SH-SY5Y (cell line): Measurements from ENCODE around the gene CLN5.

Experiments
- GATA2 ChIP-seq: IDR thresholded peaks from 2 replicates; pipeline ENCODE4 v1.6.1; 2011; ENCODE audit warnings: mild to moderate bottlenecking, low read depth, low read length
- GATA3 ChIP-seq: IDR thresholded peaks from 2 replicates; pipeline ENCODE4 v1.6.1; 2011; ENCODE audit warnings: low read depth, mild to moderate bottlenecking, low read length, moderate library complexity

Gene CLN5

DNA sequence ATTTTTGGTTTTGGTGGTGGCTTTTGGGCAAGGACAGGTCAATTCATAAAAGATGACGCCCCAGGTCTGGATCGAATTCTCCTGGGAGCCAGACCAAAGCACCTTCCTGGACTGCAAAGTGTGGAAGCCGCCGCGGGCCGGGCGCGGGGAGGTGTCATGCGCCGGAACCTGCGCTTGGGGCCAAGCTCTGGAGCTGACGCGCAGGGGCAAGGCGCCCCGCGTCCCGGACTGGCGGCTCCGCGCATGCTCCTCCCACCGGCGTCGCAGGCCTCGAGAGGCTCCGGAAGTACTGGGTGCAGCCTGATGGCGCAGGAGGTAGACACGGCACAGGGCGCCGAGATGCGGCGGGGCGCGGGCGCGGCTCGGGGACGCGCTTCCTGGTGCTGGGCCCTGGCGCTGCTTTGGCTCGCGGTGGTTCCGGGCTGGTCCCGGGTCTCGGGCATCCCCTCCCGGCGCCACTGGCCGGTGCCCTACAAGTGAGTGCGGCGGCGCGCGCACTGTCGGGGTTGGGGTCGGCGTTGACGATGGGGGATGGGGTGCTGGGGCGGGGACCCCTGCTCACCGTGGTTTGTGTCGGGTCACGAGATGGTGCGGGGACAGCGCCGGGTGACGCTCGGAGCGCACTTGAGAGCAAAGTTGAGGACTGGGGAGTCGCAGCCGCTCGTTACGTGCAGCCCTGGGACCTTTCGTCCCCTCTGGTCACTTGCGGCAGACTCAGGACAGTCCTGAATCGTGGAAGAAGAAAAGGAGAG, at the start of gene CLN5:
TSS of gene CLN5 (plus strand) at position 286 of the 752 bp plus-strand sequence. CDS start at position 304, 18 bp downstream.
- no peak for TF ChIP-seq GATA3
- no peak; the same call in 1 of the 2 replicates for TF ChIP-seq GATA2

DNA sequence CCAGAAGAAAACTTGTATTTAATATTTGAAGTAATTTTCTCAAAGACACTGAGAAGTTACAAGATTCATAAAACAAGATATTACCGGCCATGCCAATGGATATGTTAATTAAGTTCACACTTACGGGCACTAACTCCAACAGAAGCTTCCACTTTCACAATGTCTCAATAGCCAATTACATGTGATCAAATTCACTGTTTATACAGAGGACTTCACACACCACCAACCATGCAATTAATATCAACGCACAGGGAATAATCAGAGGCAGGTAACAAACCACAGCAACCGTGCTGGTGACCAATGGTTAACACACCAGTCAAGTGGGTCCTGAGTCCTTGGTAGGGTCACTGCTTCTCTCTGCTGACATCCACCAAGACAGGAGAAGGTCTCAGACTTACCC, 49.5 kb upstream of the CLN5 start:
- TF ChIP-seq GATA3 (no peak), GATA2 (no peak)

DNA sequence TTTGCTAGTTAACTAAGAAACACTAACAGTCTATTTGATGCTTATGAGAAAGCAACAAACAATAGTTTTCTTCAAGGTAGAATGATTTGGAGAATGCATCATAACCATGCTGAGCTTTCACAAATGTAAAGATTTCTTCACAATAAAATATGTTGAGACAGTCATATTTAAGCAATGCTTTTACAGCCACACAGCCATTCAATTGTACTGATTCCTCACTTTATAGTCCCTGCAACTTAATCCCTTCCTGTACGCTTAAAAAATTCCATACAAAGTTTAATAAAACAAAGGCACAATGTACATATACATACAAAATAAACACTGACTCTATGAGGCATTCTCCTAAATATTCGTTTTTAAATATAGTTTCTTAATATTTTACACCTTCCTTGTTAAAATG, 48.2 kb upstream of the CLN5 start:
- TF ChIP-seq GATA3 (no peak), GATA2 (no peak)

DNA sequence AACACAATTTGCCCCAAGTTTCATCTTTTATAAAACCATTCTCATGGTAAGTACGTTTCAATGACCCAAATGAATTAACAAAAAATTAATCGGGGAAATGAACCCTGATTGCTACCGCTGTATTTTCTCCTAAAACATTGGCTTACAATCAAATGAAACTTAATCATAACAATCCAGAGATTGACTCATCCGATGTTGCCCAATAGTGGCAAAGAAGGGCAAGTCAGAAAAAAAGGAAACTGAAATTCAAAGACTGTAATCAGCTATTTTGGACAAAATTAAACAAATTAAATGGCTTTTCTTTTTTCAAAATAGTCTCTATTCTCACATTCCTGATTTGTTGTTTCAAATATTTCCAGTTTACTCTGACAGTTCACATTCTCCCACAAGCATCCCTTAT, 47.4 kb upstream of the CLN5 start:
- TF ChIP-seq GATA2 = no peak
- no peak for TF ChIP-seq GATA3

DNA sequence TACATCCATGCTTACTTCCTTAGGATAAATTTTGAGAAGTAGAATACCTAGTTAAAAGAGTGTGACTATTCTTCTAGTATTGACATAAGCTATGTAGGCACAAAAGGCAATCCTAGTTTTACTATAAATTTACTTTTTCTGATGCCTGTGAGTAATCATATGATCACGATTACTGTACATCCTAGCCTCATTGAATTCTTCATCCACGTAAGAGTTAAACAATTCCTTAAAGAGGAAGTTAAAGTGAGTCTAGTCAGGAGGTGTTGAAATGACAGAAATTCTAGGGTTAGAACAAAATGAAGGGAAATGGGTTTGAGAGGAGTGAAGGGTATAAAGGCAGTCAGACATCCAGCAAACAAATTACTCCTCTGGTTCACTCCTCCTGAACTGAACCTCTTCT, 43.7 kb upstream of the CLN5 start, which contains the start of gene ACOD1:
TSS of gene ACOD1 (plus strand) at position 363 of the 400 bp plus-strand sequence. CDS start 48 bp downstream, outside the sequence.
- TF ChIP-seq GATA3 (no peak), GATA2 (no peak)

DNA sequence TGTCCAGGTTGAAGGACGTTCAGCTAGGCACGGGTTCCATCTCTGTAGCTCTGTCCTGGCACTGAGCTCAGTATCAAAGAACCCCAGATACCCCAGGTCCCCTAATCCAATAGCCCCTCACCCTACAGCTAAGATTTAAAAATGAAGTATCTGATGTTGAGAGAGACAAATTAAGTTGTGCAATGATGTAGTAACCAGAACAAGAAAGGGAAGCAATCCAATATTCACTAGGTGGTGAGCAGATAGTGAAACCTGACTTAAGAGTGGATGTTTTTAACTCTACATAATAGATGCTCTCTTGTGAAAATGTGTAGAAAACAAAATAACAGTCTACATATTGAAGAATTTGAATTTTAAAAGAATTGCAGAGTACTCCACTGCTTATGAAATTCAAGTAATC, 41.8 kb upstream of the CLN5 start:
- TF ChIP-seq GATA2 (no peak), GATA3 (no peak)

DNA sequence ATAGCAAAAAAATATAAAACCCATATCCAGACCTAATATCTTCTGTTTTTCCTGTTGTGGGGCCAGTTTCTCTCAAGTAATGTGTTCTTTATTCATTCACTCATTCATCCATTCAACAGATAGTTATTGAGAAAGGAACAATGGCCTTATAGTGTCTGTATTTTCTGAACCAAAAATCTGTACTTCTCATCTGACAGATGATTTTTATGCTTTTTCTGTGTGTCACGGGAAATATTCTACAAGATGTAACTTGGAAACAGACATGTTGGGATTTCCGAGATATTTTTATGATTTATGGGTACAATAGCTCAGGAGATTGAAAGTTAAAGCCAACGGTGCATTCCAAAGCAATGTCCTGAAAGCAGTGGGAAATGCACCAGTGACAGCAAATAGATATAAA, 37.9 kb upstream of the CLN5 start:
- no peak for TF ChIP-seq GATA2

DNA sequence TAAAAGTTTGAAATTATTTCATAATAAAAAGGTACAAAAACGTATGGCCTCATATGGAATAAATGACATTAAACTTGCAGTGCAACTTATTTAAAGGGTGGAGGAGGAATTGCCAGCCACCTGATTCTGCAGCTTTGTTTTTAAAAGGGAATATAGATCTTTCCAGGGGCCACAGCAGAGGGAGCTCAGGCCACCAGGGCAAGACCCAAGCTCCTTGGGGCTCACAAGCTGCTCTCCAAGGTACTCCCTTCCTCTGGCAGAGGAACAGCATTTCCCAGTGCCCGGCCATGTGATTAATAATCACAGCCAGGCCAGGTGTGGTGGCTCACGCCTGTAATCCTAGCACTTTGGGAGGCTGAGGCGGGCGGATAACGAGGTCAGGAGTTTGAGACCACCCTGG, 37.3 kb upstream of the CLN5 start:
- TF ChIP-seq GATA3 = no peak
- no peak for TF ChIP-seq GATA2

DNA sequence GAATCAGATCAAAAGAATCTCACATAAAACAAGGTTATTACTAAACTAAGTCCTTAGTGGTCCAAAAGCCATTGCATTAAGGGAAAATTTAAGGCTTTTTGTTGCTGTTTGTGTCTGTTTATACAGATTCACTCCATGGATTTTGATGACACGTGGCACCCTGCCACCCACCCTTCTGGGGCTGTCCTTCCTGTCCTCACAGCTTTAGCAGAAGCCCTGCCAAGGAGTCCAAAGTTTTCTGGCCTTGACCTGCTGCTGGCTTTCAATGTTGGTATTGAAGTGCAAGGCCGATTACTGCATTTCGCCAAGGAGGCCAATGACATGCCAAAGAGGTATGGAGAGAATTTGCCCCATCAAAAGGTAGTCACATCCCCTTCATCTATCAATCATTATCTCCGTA, 36.7 kb upstream of the CLN5 start:
- TF ChIP-seq GATA2 (no peak), GATA3 (no peak)

DNA sequence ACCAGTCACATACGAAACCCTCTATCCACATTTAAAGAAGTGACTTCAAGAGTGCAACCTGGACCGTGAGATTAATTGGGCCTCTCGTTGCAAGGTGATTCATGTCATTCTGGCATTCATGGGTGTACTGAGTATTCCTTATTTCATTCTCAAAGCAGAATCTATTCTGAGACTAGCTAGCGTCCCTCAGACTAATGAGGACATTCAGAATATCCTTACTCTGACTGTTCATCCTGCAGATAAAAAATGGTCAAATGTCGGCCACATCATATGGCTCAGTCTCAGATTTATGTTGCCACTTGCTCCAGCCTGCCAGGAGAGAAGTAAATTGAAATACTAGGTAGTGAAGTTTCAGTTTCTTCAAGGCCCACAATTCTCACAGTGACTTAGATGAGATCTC, 36.2 kb upstream of the CLN5 start:
- TF ChIP-seq GATA2 (no peak), GATA3 (no peak)

DNA sequence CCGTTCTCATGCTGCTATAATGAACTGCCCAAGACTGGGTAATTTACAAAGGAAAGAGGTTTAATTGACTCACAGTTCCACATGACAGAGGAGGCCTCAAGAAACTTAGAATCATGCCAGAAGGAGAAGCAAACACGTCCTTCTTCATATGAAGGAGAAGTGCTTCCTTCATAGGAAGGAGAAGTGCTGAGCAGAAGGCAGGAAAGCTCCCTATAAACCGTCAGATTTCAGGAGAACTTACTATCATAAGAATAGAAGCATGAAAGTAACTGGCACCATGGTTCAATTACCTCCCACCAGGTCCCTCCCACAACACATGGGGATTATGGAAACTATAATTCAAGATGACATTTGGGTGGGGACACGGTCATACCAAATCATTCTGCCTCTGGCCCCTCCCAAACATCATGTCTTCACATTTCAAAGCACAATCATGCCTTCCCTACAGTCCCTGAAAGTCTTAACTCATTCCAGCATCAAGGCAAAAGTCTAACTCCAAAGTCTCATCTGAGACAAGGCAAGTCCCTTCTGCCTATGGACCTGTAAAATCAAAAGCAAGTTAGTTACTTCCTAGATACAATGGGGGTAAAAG, 32.9 kb upstream of the CLN5 start:
- TF ChIP-seq GATA3 (no peak), GATA2 (no peak)

DNA sequence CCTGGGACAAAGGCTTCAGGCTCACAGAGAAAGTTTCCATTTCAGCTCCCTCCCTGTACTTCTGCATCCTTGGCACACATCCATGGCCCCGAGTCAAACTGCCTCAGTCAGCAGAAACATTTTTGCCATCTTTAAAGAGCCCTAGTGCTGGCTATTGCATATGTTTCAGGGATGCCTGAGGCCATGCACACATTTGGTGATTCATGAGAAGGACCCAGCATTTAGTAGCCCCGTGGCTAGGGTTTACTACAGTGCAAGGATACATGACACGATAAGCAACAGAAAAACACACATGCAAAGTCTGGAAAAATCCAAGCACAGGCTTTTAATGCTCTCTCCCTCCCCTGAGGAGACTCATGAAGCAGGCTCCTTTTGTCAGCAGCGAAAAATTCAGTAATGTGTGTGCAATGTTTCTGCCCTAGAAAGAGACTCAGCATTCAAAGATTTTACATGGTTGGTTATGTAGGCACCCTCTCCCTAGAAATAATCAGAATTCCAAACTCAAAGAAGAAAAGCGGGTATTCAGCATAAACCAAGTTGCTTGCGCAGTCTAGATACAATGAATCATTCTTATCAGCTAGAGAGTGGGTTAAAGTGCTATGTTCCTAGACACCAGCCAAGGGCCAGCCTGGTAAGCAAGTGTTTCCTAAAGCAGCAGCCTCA, 26.0 kb upstream of the CLN5 start:
- TF ChIP-seq GATA2 = no peak
- TF ChIP-seq GATA3 = no peak

DNA sequence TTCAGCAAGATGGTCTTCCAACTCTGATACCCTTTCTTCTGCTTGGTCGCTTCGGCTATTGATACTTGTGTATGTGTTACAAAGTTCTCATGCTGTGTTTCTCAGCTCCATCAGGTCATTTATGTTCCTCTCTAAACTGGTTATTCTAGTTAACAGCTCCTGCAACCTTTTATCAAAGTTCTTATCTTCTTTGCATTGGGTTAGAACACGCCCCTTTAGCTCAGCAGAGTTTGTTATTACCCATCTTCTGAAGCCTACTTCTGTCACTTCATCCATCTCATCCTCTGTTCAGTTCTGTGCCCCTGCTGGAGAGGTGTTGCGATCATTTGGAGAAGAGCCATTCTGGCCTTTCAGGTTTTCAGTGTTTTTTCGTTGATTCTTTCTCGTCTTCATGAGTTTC, 24.9 kb upstream of the CLN5 start:
- no peak for TF ChIP-seq GATA3
- no peak for TF ChIP-seq GATA2

DNA sequence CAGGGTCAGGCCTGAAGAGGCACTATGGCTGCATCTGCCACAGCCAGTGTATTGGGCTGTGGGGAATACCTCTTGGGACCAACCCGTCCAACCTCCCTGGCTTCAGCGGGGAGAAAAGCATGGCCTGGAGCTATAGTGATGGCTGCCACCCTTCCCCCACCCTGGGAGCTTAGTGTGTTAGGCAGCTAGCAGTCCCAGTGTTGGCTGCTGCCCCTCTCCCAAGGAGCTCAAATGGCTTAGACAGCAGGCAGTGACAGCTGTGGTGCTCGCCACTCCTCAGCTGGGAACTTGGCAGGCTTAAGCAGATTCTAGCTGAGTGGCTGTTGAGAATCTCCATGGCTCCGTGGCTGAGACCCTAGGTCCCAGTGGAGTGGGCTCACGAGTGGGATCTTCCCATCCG, 23.8 kb upstream of the CLN5 start:
- TF ChIP-seq GATA2 (no peak), GATA3 (no peak)

DNA sequence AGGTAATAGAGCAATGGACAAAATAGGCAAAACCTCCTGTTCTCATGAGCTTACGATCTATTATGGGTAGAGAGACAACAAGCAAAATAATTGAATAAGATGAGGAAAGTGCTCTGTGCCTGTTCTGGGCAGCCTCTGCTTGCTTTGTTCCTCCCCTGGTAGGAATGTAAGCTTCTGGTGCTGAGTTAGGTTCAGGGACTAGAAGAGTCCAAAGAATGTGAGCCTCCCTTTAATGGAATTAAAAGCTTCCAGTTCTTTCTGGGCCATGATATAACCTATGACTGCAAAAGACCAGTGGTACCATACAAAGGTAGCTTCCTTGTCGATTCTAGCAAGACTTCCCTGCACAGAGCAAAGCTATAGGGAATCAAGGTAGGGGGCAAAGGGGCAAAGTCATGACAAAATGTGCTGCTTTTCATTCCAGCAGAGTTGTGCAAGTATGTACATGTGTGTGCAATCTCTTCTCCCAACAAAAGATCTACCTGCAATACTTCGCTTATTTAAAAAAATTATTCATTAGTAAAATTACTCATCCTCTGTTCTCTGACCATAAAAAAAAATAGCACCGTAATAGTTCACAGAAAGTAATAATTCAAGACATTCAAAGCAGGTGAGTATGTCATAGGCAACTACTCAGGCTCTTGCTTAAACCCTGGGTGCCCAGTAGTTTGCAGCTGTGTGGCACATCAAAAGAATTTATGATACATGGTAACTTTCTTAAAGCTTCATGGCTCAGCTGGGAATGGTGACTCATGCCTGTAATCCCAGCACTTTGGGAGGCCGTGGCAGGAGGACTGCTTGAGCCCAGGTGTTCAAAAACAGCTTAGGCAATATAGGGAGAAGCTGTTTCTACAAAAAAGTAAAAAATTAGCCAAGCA, 22.2 kb upstream of the CLN5 start:
- TF ChIP-seq GATA3 = no peak
- TF ChIP-seq GATA2 = no peak

DNA sequence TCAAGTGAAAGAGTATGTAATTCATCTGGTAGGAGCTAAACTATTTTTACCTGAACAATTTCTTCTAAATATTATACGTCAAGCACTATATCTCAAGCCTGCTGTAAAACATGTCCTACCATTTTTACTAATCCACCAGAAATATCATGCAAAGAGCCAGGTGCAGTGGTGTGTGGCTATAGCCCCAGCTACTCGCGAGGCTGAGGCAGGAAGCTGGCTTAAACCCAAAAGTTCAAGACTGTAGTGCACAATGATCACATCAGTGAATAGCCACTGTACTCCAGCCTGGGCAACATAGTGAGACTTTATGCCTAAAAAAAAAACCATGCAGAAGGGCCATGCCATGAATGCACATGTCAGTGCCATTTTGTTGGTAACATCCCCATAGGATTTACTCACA, 20.7 kb upstream of the CLN5 start:
- TF ChIP-seq GATA2 (no peak), GATA3 (no peak)
